PC-3 (cell line): ENCODE measurements around the gene SSH3.

ENCODE experiments used
- CTCF ChIP-seq: fragments of 300-600 bp; sonication (generic); conservative IDR thresholded peaks from 2 replicates; pipeline ENCODE4 v1.5.1; 2017; ENCODE audit warnings: antibody characterized with exemption, low read depth, mild to moderate bottlenecking, low read length
- EZH2 ChIP-seq: fragments of 300-600 bp; sonication (generic); IDR thresholded peaks from one replicate; pipeline ENCODE4 v1.6.1; 2017; ENCODE audit warnings: antibody characterized with exemption, mild to moderate bottlenecking, low read length; ENCODE audit not compliant: unreplicated experiment
- EZH2phosphoT487 ChIP-seq: fragments of 300-600 bp; sonication (generic); IDR thresholded peaks from 2 replicates; pipeline ENCODE4 v1.6.1; 2018; ENCODE audit warnings: mild to moderate bottlenecking, antibody characterized with exemption, low read length, borderline replicate concordance

GRCh38 chr11:67317205-67317887 is 14.0 kb downstream of the SSH3 start:
- TF ChIP-seq CTCF (peak; percentile 96), EZH2phosphoT487 (no peak), EZH2 (no peak)
